ENCODE measurements around the gene ALKBH2.

Gene ALKBH2

DNA sequence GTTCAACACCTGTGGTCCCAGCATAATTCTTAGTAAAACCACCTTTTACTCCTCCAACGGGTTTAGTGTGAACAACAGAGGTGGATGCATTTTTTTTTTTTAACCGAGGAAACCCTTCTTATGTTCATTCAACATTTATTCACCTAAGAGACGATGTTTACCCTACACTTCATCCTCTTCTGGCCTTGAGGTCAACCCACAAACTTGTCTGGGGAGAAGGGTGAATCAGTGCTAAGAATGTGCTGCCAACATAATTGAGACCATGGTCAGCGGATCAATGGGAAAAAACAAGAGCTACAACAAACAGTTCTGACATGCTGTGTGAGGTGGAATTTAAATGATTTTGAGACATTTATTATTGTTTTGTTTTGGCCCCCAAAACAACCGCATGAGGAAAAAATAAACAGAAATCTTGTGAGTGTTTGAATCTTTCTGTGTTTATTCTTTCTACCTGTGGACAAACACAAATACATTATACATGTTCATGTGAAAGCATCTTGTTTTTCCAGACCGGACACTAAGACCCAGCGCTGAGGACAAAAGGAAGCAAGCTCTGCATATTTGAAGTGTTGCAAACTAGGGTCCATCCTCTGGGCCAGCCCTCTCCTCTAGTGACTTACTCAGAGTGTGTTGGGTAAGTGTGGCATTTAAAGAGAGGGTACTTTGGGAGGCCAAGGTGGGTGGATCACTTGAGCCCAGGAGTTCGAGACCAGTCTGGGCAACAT is 46.0 kb downstream of the ALKBH2 start:
- Histone ChIP-seq H3K9me3 (ENCODE audit: insufficient read depth, low read depth, low read length) (no peaks in the 10 kb centered on the region), H3F3A (ENCODE audit: low read depth) (no peaks in the 10 kb centered on the region), H3K27me3 (ENCODE audit: insufficient read depth, low read length, poor library complexity, severe bottlenecking) (no peaks in the 10 kb centered on the region), H3K9ac (ENCODE audit: low read depth, low read length, poor library complexity, severe bottlenecking) (no peak overlapping the region), H3K9me2 (replicated peaks; ENCODE audit: low read depth, low read length) (no peaks in the 10 kb centered on the region), H3K4me3 (ENCODE audit: low read length, poor library complexity, severe bottlenecking) (no peak overlapping the region), H3K4me1 (ENCODE audit: insufficient read depth, low read length, poor library complexity, severe bottlenecking) (peaks cover 5% of the 10 kb centered on the region), H4K20me1 (ENCODE audit: insufficient read depth, low read length, poor library complexity, severe bottlenecking) (no peaks in the 10 kb centered on the region), H3K4me2 (ENCODE audit: low read depth, low read length, poor library complexity, severe bottlenecking) (no peak overlapping the region), H3K79me2 (ENCODE audit: insufficient read depth, low read length) (no peaks in the 10 kb centered on the region), H3K36me3 (ENCODE audit: insufficient read depth, low read length) (no peaks in the 10 kb centered on the region), H2AFZ (ENCODE audit: low read length) (no peak overlapping the region)
- no peak for TF ChIP-seq EZH2phosphoT487 (IDR thresholded peaks at IDR 0.05; ENCODE audit: borderline replicate concordance)
- TF ChIP-seq, protein P1, sequence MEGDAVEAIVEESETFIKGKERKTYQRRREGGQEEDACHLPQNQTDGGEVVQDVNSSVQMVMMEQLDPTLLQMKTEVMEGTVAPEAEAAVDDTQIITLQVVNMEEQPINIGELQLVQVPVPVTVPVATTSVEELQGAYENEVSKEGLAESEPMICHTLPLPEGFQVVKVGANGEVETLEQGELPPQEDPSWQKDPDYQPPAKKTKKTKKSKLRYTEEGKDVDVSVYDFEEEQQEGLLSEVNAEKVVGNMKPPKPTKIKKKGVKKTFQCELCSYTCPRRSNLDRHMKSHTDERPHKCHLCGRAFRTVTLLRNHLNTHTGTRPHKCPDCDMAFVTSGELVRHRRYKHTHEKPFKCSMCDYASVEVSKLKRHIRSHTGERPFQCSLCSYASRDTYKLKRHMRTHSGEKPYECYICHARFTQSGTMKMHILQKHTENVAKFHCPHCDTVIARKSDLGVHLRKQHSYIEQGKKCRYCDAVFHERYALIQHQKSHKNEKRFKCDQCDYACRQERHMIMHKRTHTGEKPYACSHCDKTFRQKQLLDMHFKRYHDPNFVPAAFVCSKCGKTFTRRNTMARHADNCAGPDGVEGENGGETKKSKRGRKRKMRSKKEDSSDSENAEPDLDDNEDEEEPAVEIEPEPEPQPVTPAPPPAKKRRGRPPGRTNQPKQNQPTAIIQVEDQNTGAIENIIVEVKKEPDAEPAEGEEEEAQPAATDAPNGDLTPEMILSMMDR (conservative IDR thresholded peaks at IDR 0.05; ENCODE audit: low read length): no peak

DNA sequence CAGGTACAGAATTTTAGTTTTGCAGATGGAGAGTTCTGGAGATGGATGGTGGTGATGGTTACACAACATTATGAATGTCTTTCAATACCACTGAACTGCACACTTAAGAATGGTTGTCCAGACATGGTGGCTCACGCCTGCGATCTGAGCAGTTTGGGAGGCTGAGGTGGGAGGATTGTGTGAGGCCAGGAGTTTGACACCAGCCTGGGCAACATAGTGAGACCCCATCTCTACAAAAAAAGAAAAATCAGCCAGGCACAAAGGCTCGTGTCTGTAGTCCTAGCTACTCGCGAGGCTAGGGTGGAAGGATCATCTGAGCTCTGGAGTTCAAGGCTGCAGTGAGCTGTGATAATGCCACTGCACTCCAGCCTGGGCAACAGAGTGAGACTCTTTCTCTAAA is 49.0 kb downstream of the ALKBH2 start:
- H3K36me3 ChIP-seq (ENCODE audit: insufficient read depth, low read length): no peaks in the 10 kb centered on the region
- no peaks in the 10 kb centered on the region for H3K79me2 ChIP-seq (ENCODE audit: insufficient read depth, low read length)
- no peaks in the 10 kb centered on the region for H3K27me3 ChIP-seq (ENCODE audit: insufficient read depth, low read length, poor library complexity, severe bottlenecking)
- no peak overlapping the region for H3K4me2 ChIP-seq (ENCODE audit: low read depth, low read length, poor library complexity, severe bottlenecking)
- H3K9ac ChIP-seq (ENCODE audit: low read depth, low read length, poor library complexity, severe bottlenecking): no peak overlapping the region
- no peaks in the 10 kb centered on the region for H3K4me1 ChIP-seq (ENCODE audit: insufficient read depth, low read length, poor library complexity, severe bottlenecking)
- no peak overlapping the region for H2AFZ ChIP-seq (ENCODE audit: low read length)
- H3F3A ChIP-seq (ENCODE audit: low read depth): no peaks in the 10 kb centered on the region
- TF ChIP-seq, protein P1 (conservative IDR thresholded peaks at IDR 0.05; ENCODE audit: low read length): no peak
- TF ChIP-seq EZH2phosphoT487 (IDR thresholded peaks at IDR 0.05; ENCODE audit: borderline replicate concordance): no peak
- no peak overlapping the region for H3K4me3 ChIP-seq (ENCODE audit: low read length, poor library complexity, severe bottlenecking)
- no peaks in the 10 kb centered on the region for H3K9me3 ChIP-seq (ENCODE audit: insufficient read depth, low read depth, low read length)
- no peaks in the 10 kb centered on the region for H3K9me2 ChIP-seq (replicated peaks; ENCODE audit: low read depth, low read length)
- no peaks in the 10 kb centered on the region for H4K20me1 ChIP-seq (ENCODE audit: insufficient read depth, low read length, poor library complexity, severe bottlenecking)
